HCT116 (cell line): ENCODE data around the gene MEGF10. TPM values are rescaled to one million over a fixed set of nuclear protein-coding genes. Genes with fewer than 3 reads are reported as not detected.

ENCODE experiments used
- ATAC-seq: fragments of 200-7000 bp; cut with Tn5 transposase; 2 replicates; pipeline ENCODE4 v1.9.1; 2020; ENCODE audit warnings: mild to moderate bottlenecking, moderate library complexity
- BruUV-seq: library from RNA; stranded (reverse); fragments of 400-500 nt; replicated peaks from 2 replicates; lab custom pipeline; 2021; lab: Mats Ljungman, UMichigan
- CTCF ChIA-PET: fragments of 300-600 bp; sonication (Branson Sonifier 250); formaldehyde crosslinking; loops from one replicate; lab custom pipeline; 2021; ENCODE audit warnings: antibody characterized with exemption; lab: Charles Lee
- POLR2A ChIA-PET: fragments of 300-600, 350-600 bp; sonication (Branson Sonifier 250); formaldehyde crosslinking; loops from one replicate; lab custom pipeline; 2021; ENCODE audit warnings: antibody characterized with exemption; lab: Charles Lee
- RAD21 ChIA-PET, 2 experiments: fragments of 300-600 bp; sonication (Branson Sonifier 250); formaldehyde crosslinking; loops; one replicate each; lab custom pipeline; 2023; ENCODE audit warnings: low total read pairs in 2 of 2; ENCODE audit not compliant: uncharacterized antibody in 2 of 2, unreplicated experiment in 2 of 2, low non-redundant PET in 1 of 2; lab: Charles Lee
- DNase-seq: peaks from one replicate; pipeline ENCODE4 v3.0.0-alpha.2; 2010; ENCODE audit warnings: low read depth, low spot score
- H2AFZ ChIP-seq: fragments of 200-600 bp; shearing (Covaris generic), sonication (generic); 2 replicates; pipeline ENCODE4 v1.6.1; 2017; ENCODE audit warnings: low read depth, mixed run types, mixed read lengths, antibody characterized with exemption, low read length; ENCODE audit not compliant: poor library complexity, severe bottlenecking
- H3K27ac ChIP-seq: 2 replicates; pipeline ENCODE4 v1.5.1; 2012; ENCODE audit warnings: low read depth, low read length
- H3K27me3 ChIP-seq: fragments of 200-600 bp; sonication (generic); 2 replicates; pipeline ENCODE4 v1.6.1; 2016; ENCODE audit warnings: mixed run types, low read length, mixed read lengths; ENCODE audit not compliant: insufficient read depth
- H3K36me3 ChIP-seq, 2 experiments: fragments of 200-500 bp in 1 of 2; fragments of 200-600 bp in 1 of 2; sonication (Bioruptor generic) in 1 of 2; sonication (generic) in 1 of 2; 2 replicates each; pipeline versions ENCODE4 v1.5.1 to v1.6.1; 2014 to 2016; ENCODE audit warnings: low read length in 2 of 2, inconsistent platforms in 1 of 2, mixed read lengths in 1 of 2, mixed run types in 1 of 2; ENCODE audit not compliant: insufficient read depth in 2 of 2, control insufficient read depth in 1 of 2
- H3K4me1 ChIP-seq, 2 experiments: fragments of 200-600 bp in 1 of 2; sonication (generic) in 1 of 2; 2 replicates each; pipeline versions ENCODE4 v1.5.1 to v1.6.1; 2012 to 2017; ENCODE audit warnings: low read length in 2 of 2, inconsistent platforms in 1 of 2, mild to moderate bottlenecking in 1 of 2, mixed read lengths in 1 of 2, mixed run types in 1 of 2, moderate library complexity in 1 of 2; ENCODE audit not compliant: insufficient read depth in 2 of 2, control insufficient read depth in 1 of 2
- H3K4me2 ChIP-seq: fragments of 200-600 bp; sonication (generic); 2 replicates; pipeline ENCODE4 v1.6.1; 2017; ENCODE audit warnings: mixed run types, low read length, mixed read lengths
- H3K4me3 ChIP-seq, 2 experiments: fragments of 200-600 bp in 1 of 2; sonication (generic) in 1 of 2; replicated peaks in 1 of 2; 2 replicates each; pipeline ENCODE4 v1.5.1; 2011 to 2016; ENCODE audit warnings: low read length in 2 of 2, control low read depth in 1 of 2, low read depth in 1 of 2, mild to moderate bottlenecking in 1 of 2, mixed read lengths in 1 of 2, mixed run types in 1 of 2
- H3K79me2 ChIP-seq: fragments of 200-600 bp; sonication (generic); 2 replicates; pipeline ENCODE4 v1.6.1; 2017; ENCODE audit warnings: mild to moderate bottlenecking, mixed run types, low read length, moderate library complexity, mixed read lengths; ENCODE audit not compliant: insufficient read depth
- H3K9ac ChIP-seq: fragments of 200-600 bp; sonication (generic); 2 replicates; pipeline ENCODE4 v1.6.1; 2016; ENCODE audit warnings: low read length, mixed read lengths
- H3K9me2 ChIP-seq: fragments of 200-600 bp; sonication (generic), shearing (Covaris generic); 2 replicates; pipeline ENCODE4 v1.6.1; 2017; ENCODE audit warnings: mixed run types, mild to moderate bottlenecking, moderate library complexity; ENCODE audit not compliant: insufficient read depth
- H3K9me3 ChIP-seq, 2 experiments: fragments of 200-500 bp in 1 of 2; fragments of 200-600 bp in 1 of 2; sonication (Bioruptor generic) in 1 of 2; sonication (generic) in 1 of 2; 2 replicates each; pipeline ENCODE4 v1.6.1; 2014 to 2017; ENCODE audit warnings: low read length in 2 of 2, mixed read lengths in 2 of 2, inconsistent platforms in 1 of 2, low read depth in 1 of 2, mild to moderate bottlenecking in 1 of 2, mixed run types in 1 of 2, moderate library complexity in 1 of 2; ENCODE audit not compliant: control insufficient read depth in 1 of 2, insufficient read depth in 1 of 2
- H4K20me1 ChIP-seq: fragments of 200-600 bp; sonication (generic), shearing (Covaris generic); 2 replicates; pipeline ENCODE4 v1.6.1; 2017; ENCODE audit warnings: mixed run types, mild to moderate bottlenecking, moderate library complexity; ENCODE audit not compliant: insufficient read depth
- CEBPB ChIP-seq: IDR thresholded peaks from 2 replicates; pipeline ENCODE4 v1.6.1; 2012; ENCODE audit warnings: low read depth
- EGR1 ChIP-seq: IDR thresholded peaks from 2 replicates; pipeline ENCODE4 v1.6.1; 2012; ENCODE audit warnings: low read depth
- ELF1 ChIP-seq: IDR thresholded peaks from 2 replicates; pipeline ENCODE4 v1.6.1; 2012; ENCODE audit warnings: low read depth, borderline replicate concordance
- FOSL1 ChIP-seq: IDR thresholded peaks from 2 replicates; pipeline ENCODE4 v1.6.1; 2012; ENCODE audit warnings: low read depth
- POLR2A ChIP-seq: IDR thresholded peaks from 2 replicates; pipeline ENCODE4 v1.7.0; 2011; ENCODE audit warnings: borderline replicate concordance; ENCODE audit not compliant: insufficient read depth, insufficient read length; ENCODE audit errors: extremely low read depth
- POLR2AphosphoS5 ChIP-seq: IDR thresholded peaks from 2 replicates; pipeline ENCODE4 v1.6.1; 2011; ENCODE audit warnings: mild to moderate bottlenecking, low read depth, low read length, moderate library complexity
- SIN3A ChIP-seq: IDR thresholded peaks from 2 replicates; pipeline ENCODE4 v1.6.1; 2012; ENCODE audit warnings: low read depth
- SP1 ChIP-seq: IDR thresholded peaks from 2 replicates; pipeline ENCODE4 v1.6.1; 2012; ENCODE audit warnings: low read depth
- SRF ChIP-seq: IDR thresholded peaks from 2 replicates; pipeline ENCODE4 v1.6.1; 2012; ENCODE audit warnings: low read depth
- TCF7L2 ChIP-seq: IDR thresholded peaks from 2 replicates; pipeline ENCODE4 v1.7.0; 2011; ENCODE audit warnings: borderline replicate concordance, inconsistent platforms; ENCODE audit not compliant: insufficient read depth, insufficient read length; ENCODE audit errors: extremely low read depth
- ZNF274 ChIP-seq: fragments of 200-500 bp; sonication (Bioruptor generic); IDR thresholded peaks from 2 replicates; pipeline ENCODE4 v1.6.1; 2014; ENCODE audit warnings: mild to moderate bottlenecking, low read depth, low read length, inconsistent platforms
- intact Hi-C: fragments of 100-400 bp; cut with micrococcal nuclease; formaldehyde crosslinking; loops from 2 replicates; pipeline ENCODE4 v1.10.0; 2022
- total RNA-seq: library from RNA; stranded (reverse); gene quantifications from one replicate; pipeline ENCODE4 v1.2.1, GENCODE V29; 2021; ENCODE audit not compliant: unreplicated experiment
- TF ChIP-seq, protein P1 (sequence below): IDR thresholded peaks from 2 replicates; pipeline ENCODE4 v1.6.1; 2012
- TF ChIP-seq, protein P2 (sequence below): IDR thresholded peaks from 2 replicates; pipeline ENCODE4 v1.6.1; 2012; ENCODE audit warnings: low read depth

MEGF10 gene
- total RNA-seq, 1 experiment from 2014 or later: 0.02 TPM

DNA sequence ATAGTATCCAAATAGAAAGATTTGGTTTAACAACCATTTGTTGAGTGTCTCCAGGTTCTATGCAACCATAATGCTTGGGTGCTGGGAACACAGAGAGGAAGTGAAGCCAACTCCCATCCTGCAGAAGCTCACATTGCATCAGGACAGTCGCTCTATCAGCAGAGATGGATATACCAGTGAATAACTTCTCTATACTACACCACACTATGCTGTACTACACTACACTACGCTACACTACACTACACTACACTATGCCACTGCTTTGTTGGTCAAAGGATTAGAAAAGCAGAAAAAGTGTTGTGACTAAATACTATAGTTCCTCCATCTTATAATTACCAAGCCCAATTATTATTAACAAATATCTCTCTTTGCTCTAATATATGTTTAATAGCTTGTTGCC, 137.7 kb downstream of the MEGF10 start:
- TF ChIP-seq SP1 (no peak), POLR2AphosphoS5 (no peak), ZNF274 (no peak), FOSL1 (no peak), EGR1 (no peak), ELF1 (no peak), SIN3A (no peak), SRF (no peak), TCF7L2 (no peak), POLR2A (no peak), CEBPB (no peak)
- TF ChIP-seq, protein P1, sequence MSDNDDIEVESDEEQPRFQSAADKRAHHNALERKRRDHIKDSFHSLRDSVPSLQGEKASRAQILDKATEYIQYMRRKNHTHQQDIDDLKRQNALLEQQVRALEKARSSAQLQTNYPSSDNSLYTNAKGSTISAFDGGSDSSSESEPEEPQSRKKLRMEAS: no peak
- TF ChIP-seq, protein P2, sequence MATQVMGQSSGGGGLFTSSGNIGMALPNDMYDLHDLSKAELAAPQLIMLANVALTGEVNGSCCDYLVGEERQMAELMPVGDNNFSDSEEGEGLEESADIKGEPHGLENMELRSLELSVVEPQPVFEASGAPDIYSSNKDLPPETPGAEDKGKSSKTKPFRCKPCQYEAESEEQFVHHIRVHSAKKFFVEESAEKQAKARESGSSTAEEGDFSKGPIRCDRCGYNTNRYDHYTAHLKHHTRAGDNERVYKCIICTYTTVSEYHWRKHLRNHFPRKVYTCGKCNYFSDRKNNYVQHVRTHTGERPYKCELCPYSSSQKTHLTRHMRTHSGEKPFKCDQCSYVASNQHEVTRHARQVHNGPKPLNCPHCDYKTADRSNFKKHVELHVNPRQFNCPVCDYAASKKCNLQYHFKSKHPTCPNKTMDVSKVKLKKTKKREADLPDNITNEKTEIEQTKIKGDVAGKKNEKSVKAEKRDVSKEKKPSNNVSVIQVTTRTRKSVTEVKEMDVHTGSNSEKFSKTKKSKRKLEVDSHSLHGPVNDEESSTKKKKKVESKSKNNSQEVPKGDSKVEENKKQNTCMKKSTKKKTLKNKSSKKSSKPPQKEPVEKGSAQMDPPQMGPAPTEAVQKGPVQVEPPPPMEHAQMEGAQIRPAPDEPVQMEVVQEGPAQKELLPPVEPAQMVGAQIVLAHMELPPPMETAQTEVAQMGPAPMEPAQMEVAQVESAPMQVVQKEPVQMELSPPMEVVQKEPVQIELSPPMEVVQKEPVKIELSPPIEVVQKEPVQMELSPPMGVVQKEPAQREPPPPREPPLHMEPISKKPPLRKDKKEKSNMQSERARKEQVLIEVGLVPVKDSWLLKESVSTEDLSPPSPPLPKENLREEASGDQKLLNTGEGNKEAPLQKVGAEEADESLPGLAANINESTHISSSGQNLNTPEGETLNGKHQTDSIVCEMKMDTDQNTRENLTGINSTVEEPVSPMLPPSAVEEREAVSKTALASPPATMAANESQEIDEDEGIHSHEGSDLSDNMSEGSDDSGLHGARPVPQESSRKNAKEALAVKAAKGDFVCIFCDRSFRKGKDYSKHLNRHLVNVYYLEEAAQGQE: no peak
- POLR2A ChIA-PET: no interaction called here
- RAD21 ChIA-PET: no interaction called here
- CTCF ChIA-PET: no interaction called here
- DNase-seq (no peak), ATAC-seq (no peak)
- Histone ChIP-seq H3K27ac (no peak overlapping the region), H3K4me3 (no peak overlapping the region), H2AFZ (no peak overlapping the region), H4K20me1 (no peaks in the 10 kb centered on the region), H3K4me1 (no peaks in the 10 kb centered on the region), H3K9me3 (no peaks in the 10 kb centered on the region), H3K79me2 (no peaks in the 10 kb centered on the region), H3K36me3 (no peaks in the 10 kb centered on the region), H3K9me2 (no peaks in the 10 kb centered on the region), H3K27me3 (no peaks in the 10 kb centered on the region), H3K9ac (no peak overlapping the region), H3K4me2 (no peak overlapping the region)
- intact Hi-C loops: no loop called here
- BruUV-seq: no TSS peak
